Measurements from ENCODE around the gene TEFM.
"Not testable (repeated sequence)": the region's sequence is repeated elsewhere in the genome, so short reads cannot be mapped to it uniquely, and the experiment has no call there.

Gene TEFM

GRCh38 chr17:30921544-30922196 is 15.6 kb upstream of the TEFM start, which contains the start of gene ADAP2:
TSS of gene ADAP2 (plus strand) at chr17:30921945. CDS start at chr17:30922015, 70 bp downstream.
- no peak for DNase-seq (ENCODE audit: low spot score)

DNA sequence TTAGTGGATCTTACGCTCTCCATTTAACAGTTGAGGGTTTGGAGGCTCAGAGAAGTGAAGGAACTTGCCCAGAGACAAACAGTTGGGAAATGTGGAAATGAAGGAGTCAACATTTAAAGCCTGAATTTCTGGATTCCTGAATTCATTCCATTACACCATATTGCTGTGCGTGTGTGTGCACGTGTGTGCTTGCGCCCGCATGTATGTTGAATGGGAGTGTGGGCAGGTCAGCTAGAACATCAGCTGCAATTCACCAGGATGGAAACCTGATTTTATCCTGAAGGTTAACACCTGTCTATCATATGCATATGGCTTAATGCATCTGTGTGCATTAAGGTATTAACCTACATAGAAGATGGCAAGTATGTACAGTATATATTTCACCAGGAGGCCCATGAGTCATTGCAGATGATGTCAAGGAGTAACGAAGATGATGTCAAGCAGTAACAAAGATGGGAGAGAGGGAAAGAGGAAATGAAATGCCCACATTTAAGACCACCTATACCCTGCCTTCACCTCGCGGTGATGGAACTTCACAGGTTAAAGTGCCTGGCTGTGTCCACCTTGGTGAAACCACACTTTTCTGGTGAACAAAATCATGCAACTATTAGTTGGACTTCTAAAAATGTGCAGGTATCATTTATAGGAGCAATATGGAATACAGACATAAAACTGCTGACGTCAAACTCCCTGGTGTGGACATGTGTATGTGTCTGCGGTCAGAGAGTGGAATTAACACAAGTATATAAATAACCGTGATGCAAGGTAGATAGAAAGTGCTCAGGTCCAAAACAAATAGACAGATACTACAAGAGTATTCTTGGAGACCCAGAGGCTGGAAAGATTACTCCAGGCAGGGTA is 14.9 kb upstream of the TEFM start:
- DNase-seq (ENCODE audit: low spot score), result no peak

DNA sequence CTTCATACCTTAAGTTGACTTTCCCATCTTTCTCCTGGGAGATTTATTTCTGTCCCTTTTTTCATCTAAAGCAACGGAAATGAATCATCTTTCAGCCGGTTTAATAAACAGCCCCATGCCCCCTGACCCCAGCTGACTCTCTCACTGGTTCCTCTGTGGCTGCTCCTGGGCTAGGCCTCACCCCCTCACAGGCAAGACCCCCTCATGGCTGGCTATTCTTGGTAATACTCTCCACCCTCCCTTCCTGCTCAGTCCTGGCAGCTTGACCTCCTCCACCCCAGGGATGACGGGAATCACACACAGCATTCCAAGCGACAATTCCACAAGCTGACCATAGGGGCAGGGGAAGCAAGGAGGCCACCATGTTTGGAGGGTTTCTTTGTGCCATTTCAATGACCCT is 14.2 kb upstream of the TEFM start:
- no peak for DNase-seq (ENCODE audit: low spot score)

DNA sequence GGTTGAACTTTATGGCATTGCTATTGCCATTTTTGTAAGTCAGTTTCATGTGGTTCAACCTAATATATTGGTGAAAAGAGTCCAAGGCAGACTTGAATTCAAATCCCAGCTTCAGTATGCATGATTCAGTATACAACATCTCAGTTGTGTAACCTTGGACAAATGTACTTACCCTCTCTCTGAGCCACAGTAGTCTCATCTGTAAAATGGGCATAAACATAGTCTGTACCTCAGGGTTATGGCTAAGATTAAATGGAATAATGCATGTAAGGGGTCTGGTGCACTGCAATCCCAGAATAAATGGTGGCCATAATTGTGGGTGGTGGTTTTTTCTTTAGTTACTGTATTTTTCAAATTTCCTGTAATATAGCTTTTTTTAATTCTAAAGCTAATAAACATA is 11.0 kb upstream of the TEFM start:
- no peak for DNase-seq (ENCODE audit: low spot score)

DNA sequence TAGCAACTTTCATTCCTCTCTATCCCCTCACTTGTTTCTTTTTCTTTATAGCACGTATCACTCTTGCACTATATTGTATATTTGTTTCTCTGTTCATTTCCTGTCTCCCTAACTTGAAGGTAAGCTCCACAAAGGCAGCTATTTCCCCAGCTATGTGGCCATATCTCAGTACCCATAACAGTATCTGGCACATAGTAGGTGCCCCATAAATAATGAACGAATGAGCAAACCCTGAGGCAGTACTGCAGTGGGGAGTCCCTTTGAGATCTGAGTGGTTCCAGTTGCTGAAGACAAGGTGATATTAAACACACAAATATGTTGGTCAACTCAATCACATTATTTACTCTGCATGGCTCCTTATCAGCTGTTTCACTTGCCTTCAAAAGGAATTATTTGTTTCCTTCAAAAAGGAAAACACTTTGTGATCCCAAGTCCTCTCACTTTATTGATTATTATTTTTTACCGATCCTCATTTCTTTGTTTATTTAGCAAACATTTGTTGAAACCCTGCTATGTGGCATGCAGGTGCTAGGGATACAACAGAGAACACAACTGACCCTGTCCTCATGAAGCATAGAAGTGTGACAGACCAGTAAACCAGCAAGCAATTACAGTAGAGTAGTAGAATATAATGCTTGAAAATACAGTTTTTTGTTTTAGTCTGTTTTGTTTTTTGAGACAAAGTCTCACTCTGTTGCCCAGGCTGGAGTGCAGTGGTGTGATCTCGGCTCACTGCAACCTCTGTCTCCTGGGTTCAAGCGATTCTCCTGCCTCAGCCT is 10.0 kb upstream of the TEFM start:
- no peak for DNase-seq (ENCODE audit: low spot score)

DNA sequence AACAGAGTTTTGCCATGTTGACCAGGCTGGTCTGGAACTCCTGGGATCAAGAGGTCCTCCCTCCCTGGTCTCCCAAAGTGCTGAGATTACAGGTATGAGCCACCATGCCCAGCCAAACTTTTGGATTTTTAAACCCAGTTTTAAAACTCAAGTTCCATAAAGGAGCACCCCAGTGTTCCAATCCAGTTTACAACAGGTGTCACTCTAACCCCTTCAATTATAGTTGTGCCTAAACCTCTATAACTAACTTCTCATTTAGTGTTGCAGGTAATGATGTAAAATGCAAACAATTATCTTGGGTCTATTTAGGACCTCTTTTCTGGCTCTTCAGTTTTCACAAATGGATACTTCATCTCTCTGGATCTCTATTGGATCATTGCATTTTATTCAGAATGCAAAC is 7.9 kb upstream of the TEFM start:
- DNase-seq (ENCODE audit: low spot score), result no peak

- not testable (repeated sequence) for DNase-seq (ENCODE audit: low spot score)
Observed at GRCh38 chr17:30910151-30910550, 4.1 kb upstream of the TEFM start.

DNA sequence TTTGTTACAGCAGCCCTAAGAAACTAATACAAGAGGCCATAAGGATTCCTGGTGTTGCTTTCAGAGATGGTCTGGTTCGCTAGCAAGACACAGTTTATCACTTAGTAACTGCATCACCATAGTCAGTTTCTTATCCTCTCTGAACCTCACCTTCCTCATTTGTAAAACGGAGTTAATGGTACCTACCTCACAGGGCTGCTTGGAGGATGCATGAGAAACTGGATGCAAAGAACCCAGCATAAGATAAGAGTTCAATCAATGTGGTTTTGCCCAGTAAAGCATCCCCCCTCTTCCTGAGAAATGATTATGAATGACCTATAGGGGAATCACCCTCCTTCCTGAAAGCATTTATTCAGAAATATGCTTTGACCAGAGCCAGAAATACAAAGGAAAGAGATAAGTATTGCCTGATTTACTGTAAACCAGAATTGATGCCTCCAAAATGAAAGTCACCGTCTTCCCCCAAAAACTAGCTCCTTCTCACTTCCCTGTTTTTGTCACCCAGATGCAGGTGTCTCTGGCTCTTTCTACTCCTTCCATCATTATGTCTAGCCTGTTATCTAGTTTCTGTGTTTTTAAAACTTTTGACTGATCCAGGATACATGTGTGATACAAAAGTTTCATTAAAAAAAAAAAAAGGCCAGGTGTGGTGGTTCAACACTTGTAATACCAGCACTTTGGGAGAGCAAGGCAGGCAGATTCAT is 2.8 kb upstream of the TEFM start:
- DNase-seq (ENCODE audit: low spot score), result no peak

DNA sequence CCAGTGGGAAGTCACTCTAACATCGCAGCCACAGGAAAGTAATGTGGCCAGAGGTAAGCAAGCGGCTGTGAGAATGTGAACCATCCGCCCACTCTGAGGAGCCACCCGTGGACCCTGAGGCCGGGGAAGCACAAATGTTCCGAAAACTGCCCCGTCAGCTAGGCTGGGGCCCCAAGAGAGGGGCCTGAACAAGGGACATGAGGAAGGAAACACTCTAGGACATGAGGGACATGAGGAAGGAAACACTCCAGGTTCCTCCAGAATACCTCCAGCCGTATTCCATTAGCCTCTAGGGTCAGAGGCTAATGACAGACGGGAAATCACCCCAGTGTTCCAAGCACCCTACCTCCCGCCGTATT is 317 bp downstream of the TEFM start:
- peak; percentile 24 for DNase-seq (ENCODE audit: low spot score)

GRCh38 chr17:30897311-30897710 is 8.7 kb downstream of the TEFM start:
- no peak for DNase-seq (ENCODE audit: low spot score)

GRCh38 chr17:30894236-30894635 is 11.8 kb downstream of the TEFM start:
- no peak for DNase-seq (ENCODE audit: low spot score)

DNA sequence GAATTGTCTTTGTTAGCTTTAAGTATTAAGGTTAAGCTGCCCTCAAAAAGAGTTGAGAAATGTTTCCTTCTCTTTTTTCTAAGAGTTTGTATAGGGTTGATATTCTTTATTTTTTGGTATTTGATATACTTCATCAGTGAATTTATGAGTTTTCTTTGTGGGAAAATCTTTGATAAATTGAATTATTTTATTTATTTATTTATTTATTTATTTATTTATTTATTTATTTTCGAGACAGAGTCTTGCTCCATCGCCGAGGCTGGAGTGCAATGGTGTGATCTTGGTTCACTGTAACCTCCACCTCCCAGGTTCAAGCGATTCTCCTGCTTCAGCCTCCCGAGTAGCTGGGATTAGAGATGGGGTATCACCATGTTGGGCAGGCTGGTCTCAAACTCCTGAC is 19.9 kb downstream of the TEFM start:
- DNase-seq (ENCODE audit: low spot score), result no peak

GRCh38 chr17:30869005-30869404 is 37.0 kb downstream of the TEFM start:
- DNase-seq (ENCODE audit: low spot score), result no peak

GRCh38 chr17:30864636-30865035 is 41.4 kb downstream of the TEFM start:
- DNase-seq (ENCODE audit: low spot score), result no peak

- peak; percentile 5 for DNase-seq (ENCODE audit: low spot score)
Observed at GRCh38 chr17:30858556-30859250, 47.3 kb downstream of the TEFM start.

DNA sequence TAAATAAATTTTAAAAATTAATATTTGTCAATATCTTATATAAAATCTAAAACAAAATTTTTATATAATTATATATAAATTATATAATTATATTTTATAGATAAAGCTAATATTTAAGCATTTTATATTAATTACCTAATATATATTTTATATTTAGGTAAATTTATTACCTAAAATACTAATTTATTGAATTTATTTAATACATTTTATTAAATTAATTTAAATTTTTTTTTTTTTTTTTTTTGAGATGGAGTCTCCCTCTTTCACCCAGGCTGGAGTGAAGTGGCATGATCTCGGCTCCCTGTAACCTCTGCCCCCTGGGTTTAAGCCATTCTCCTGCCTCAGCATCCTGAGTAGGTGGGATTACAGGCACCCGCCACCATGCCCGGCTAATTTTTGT is 51.9 kb downstream of the TEFM start:
- DNase-seq (ENCODE audit: low spot score), result no peak
